GM18858 (cell line): ENCODE data around the gene DYSF.

ENCODE experiments used
- ATAC-seq: cut with Tn5 transposase; IDR thresholded peaks from one replicate; pipeline ENCODE4 v1.9.1; 2021; ENCODE audit not compliant: unreplicated experiment

The DYSF gene

DNA sequence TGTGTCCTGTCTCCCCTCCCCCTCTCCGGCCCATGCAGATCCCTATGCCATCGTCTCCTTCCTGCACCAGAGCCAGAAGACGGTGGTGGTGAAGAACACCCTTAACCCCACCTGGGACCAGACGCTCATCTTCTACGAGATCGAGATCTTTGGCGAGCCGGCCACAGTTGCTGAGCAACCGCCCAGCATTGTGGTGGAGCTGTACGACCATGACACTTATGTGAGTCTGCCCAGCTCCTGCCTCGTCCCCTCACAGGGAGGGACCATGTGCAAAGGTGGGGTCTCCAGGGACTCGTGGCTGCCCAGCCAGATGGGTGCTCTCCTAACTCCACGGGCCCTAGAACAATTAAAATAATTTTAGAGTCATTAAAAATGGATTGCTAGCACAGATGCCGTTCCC is 145.2 kb downstream of the DYSF start:
- no peak for ATAC-seq

GRCh38 chr2:71599038-71599437 is 145.7 kb downstream of the DYSF start:
- ATAC-seq = no peak

DNA sequence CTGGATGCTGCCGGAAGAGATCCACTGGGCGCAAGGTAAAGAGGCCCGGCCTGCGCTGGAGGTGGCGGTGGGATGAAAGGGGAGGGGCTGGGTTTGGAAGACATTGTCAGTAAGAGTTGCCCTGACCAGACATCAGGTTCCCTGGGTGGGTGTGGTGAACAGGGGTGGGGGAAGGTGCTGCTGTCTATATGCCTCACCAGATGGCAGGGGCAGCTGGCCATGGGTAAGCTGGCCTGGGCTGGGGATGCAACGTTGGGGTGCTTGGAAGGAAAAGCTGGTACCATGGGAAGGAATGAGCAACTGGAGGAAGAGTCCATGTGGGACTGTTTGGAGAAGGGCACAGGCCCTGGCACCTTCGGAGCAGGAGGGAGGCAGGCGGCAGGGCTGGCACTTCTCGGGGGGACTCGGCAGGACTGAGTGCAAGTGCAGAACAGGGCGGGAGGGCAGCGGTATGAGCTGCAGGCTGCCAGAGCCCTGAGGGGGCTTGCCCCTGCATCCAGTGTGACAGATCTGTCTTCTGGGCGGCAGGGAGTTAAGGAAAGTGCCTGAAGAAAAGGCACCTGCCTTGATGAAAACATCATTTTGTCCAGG is 146.4 kb downstream of the DYSF start:
- no peak for ATAC-seq

DNA sequence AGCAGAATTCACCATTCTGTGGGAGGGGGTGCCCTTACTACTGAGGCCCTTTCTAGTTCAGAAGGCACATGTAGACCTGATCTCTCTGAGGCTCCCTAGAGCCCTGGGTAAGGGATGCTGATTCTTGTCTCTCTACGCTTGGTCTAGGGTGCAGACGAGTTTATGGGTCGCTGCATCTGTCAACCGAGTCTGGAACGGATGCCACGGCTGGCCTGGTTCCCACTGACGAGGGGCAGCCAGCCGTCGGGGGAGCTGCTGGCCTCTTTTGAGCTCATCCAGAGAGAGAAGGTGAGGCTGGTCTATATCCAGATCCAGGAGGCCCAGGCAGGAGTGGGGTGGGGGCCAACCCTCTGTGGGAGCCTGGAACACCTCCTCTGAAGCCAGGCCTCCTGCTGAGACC is 147.2 kb downstream of the DYSF start:
- ATAC-seq = no peak

- ATAC-seq = no peak
Measured at GRCh38 chr2:71601136-71602114, 148.1 kb downstream of the DYSF start.

- ATAC-seq = no peak
Measured at GRCh38 chr2:71602115-71602495, 148.7 kb downstream of the DYSF start.

DNA sequence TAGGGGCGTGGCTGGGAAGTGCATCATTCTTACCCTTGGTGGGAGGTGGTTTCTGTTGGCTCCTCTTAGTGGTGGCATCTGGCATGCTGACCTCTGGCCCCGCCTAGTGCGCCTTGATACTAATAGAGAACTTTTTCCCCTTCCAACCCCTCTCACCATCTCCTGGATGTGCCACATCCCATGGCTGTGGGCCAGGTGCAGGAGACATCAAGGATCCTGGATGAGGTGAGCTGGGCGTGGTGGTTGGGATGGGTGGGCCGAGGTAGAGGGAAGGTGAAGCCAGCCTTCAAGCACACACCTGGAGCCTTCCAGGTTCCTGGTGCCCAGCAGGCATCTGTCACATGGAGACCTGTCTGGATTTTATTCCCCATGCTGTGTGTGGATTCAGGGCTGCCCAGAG is 149.2 kb downstream of the DYSF start:
- ATAC-seq = no peak

- no peak for ATAC-seq
Measured at GRCh38 chr2:71603311-71603811, 150.0 kb downstream of the DYSF start.

DNA sequence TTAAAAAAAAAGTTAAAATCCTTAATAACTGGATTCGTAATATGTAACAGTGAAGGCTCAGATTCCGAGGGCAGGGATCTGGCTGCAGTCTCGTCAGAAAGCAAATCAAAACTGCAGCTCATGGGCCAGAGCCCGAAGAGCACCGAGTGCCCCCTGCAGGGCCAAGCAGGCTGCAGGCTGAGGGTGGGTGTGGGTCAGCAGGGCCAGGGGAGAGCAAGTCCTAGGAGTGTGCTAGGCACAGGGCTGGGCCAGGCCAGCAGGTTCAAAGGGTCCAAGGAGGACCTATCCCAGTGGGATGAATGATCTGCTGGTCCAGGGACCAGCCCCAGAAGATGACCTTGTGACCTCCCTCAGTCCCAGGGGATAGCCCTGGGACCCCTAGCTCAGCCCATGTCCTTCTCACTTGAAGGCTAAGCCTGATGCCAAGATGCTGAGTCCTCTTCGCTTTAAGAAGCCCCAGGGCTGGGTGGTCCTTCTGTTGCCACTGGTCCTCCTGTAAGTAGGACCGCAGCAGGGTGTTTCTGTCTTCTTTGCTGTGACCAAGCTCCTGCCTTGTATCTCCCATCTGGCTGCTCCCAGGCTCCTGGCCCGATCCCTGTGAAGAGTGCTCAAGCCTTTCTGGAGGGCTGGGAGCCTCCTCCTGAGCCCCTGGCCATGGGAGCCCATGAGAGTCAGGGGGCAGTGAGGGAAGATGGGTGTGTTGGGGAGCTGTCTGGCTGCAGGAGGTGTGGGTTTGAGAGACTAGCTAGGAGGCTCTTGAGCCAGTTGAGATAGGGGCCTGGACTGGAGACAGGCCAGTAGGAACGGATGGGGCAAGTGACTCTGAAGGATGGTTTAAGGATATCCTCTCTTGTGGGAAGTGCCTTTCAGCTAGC is 150.7 kb downstream of the DYSF start:
- ATAC-seq = no peak

DNA sequence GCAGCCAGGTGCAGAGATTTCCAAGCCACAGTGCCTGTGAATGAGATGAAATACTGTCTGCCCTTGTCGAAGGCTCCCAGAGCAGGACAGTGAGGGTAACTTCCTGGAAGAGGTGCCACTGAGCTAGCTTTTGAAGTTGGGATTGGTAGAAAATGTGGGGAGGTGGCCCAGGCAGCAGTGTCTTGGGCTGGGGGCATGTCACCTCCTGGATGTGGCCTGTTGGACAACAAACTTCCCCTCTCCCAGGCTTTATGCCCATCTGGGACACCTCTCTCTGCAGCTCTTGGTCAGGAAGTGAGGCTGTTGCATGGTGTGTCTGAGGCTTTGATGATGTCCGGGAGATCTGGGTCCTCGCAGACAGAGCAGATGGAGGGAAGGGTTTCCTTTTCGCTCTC is 151.4 kb downstream of the DYSF start:
- ATAC-seq = no peak

DNA sequence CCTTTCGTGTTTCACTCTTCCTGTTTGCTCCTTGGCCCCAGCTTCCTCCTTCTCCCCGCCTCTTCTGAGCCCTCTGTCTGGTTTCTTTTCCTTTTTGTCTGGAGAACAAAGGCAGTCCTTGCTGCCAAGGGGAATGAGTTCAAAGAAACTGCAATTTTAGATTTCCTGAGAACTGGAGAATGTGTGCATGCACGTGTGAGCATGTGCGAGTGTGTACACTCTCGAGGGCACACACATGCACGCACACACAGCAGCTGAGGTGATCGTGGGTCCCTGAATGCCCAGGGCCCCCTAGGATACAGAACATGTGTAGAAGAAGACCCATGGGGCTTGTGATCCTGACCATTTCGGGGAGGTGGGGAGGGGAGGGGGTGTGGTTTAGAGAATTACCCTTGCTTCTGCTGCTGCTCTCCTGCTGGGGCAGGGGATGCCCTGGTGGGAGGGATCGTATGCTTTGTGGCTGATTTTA is 151.8 kb downstream of the DYSF start:
- ATAC-seq = no peak

DNA sequence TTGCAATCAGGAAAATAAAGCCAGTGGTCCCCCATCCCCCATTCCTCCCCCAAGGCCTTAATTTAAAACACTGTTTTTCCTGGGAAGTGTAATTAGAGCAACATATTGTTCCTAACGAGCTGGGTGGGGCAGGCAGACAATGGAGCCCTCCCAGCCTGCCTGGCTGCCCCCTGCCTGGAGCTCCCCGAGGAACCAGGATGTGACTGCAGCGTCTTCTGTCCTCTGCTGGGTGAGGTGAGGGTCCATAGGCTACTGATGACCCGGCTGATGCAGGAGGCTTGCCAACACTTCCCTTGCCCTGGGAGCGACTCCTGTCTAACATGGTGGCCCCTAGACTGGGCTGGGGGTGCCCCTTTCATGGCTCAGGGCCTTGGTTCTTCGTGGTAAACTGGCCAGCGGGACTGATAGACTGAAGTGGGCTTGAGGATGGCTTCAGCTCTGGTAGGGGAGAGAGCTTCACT is 152.4 kb downstream of the DYSF start:
- ATAC-seq = no peak

- no peak for ATAC-seq
Measured at GRCh38 chr2:71606244-71606643, 152.9 kb downstream of the DYSF start.

- ATAC-seq = no peak
Measured at GRCh38 chr2:71607151-71607889, 154.0 kb downstream of the DYSF start.

DNA sequence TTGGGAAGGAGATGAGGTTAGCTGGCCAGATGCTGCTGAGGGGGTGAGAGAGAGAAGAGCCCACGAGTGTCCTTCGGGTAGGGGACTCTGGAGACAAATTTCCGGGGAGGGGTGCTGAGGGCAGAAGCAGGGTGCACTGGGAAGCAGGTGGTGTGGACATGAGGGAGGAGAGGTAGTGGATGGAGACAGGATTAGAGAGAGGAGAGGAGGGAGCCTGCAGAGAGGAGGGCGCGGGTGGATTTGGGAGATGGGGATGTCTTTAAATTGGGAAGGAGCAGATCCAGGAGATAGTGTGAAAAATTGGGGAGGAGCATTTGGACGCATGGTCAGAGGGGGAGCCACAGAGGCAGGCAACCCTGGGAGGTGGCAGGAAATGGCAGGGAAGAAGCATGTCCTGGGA is 154.7 kb downstream of the DYSF start:
- ATAC-seq = no peak

- no peak for ATAC-seq
Measured at GRCh38 chr2:71608441-71608840, 155.1 kb downstream of the DYSF start.

DNA sequence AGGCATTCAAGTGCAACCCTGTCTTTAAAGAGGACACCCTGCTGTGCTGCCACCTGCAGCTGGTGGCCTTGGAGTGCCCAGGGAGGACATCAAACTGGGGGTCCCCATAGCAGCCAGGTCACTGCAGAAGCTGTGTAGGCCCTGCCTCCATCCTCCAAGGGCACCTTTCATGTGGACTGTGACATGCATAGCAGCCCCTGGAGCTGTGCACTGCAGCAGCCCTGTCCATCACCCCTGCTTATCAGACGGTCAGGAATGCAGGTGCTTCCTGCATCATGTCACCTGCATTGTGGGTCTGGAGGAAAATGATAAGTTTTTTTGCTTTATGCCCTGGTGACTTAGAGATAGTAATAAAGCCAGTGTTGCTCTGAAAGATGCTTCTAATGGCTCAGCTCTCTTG is 155.7 kb downstream of the DYSF start:
- ATAC-seq = no peak

GRCh38 chr2:71609441-71609840 is 156.1 kb downstream of the DYSF start:
- ATAC-seq = no peak

DNA sequence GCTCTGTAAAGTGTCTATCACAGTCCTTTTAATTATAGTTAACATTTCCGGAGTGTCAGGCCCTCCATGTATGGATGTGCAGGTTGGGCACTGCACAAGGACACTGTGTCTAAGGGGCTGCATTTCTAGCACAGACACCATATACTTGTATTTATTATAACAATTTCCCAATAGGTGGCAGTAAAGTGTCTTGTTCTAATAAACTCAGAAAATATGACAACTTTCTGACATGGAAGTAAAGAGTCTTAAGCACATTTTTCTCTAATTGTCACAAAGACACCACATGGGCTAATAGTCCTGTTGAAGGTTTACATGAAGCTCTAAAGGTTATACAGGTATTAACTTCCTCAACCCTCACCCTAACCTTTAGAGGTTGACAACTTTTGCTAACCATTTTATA is 156.6 kb downstream of the DYSF start:
- no peak for ATAC-seq

- ATAC-seq = no peak
Measured at GRCh38 chr2:71610671-71611070, 157.3 kb downstream of the DYSF start.
